ENCODE data around the gene CCSER1.
"Not testable (repeated sequence)": the region's sequence is repeated elsewhere in the genome, so short reads cannot be mapped to it uniquely, and the experiment has no call there.

The CCSER1 gene

GRCh38 chr4:90299373-90299772, 172.2 kb downstream of the CCSER1 start:
- no peak for DNase-seq (ENCODE audit: low spot score)

GRCh38 chr4:90306810-90307209, 179.6 kb downstream of the CCSER1 start:
- no peak for DNase-seq (ENCODE audit: low spot score)

GRCh38 chr4:90317140-90317539, 189.9 kb downstream of the CCSER1 start:
- not testable (repeated sequence) for DNase-seq (ENCODE audit: low spot score)

GRCh38 chr4:90317785-90318184, 190.6 kb downstream of the CCSER1 start:
- DNase-seq (ENCODE audit: low spot score) = peak; percentile 55

- DNase-seq (ENCODE audit: low spot score) = peak; percentile 22
These were observed 191.0 kb downstream of the CCSER1 start for GRCh38 chr4:90318193-90318592.

GRCh38 chr4:90328558-90328957, 201.4 kb downstream of the CCSER1 start:
- no peak for DNase-seq (ENCODE audit: low spot score)

- DNase-seq (ENCODE audit: low spot score) = no peak
These were observed 203.4 kb downstream of the CCSER1 start for GRCh38 chr4:90330546-90330945.

- no peak for DNase-seq (ENCODE audit: low spot score)
These were observed 218.5 kb downstream of the CCSER1 start for GRCh38 chr4:90345549-90346215.

- DNase-seq (ENCODE audit: low spot score) = no peak
These were observed 222.4 kb downstream of the CCSER1 start for GRCh38 chr4:90349636-90350035.

GRCh38 chr4:90357117-90357710, 230.0 kb downstream of the CCSER1 start:
- DNase-seq (ENCODE audit: low spot score) = peak; percentile 9

GRCh38 chr4:90375081-90375480, 247.9 kb downstream of the CCSER1 start:
- peak; percentile 4 for DNase-seq (ENCODE audit: low spot score)

- DNase-seq (ENCODE audit: low spot score) = no peak
These were observed 266.0 kb downstream of the CCSER1 start for GRCh38 chr4:90393215-90393614.

GRCh38 chr4:90403781-90404180, 276.6 kb downstream of the CCSER1 start:
- DNase-seq (ENCODE audit: low spot score) = no peak

GRCh38 chr4:90407897-90408296, 280.7 kb downstream of the CCSER1 start:
- DNase-seq (ENCODE audit: low spot score) = not testable (repeated sequence)

GRCh38 chr4:90412786-90413185, 285.6 kb downstream of the CCSER1 start:
- not testable (repeated sequence) for DNase-seq (ENCODE audit: low spot score)

- DNase-seq (ENCODE audit: low spot score) = no peak
These were observed 287.9 kb downstream of the CCSER1 start for GRCh38 chr4:90415116-90415515.

GRCh38 chr4:90419124-90419711, 292.0 kb downstream of the CCSER1 start:
- peak; percentile 6 for DNase-seq (ENCODE audit: low spot score)

GRCh38 chr4:90421161-90421560, 294.0 kb downstream of the CCSER1 start:
- DNase-seq (ENCODE audit: low spot score) = no peak

GRCh38 chr4:90425893-90426292, 298.7 kb downstream of the CCSER1 start:
- DNase-seq (ENCODE audit: low spot score) = no peak

GRCh38 chr4:90438522-90438921, 311.3 kb downstream of the CCSER1 start:
- no peak for DNase-seq (ENCODE audit: low spot score)

- no peak for DNase-seq (ENCODE audit: low spot score)
These were observed 314.6 kb downstream of the CCSER1 start for GRCh38 chr4:90441770-90442169.

GRCh38 chr4:90442619-90443018, 315.4 kb downstream of the CCSER1 start:
- DNase-seq (ENCODE audit: low spot score) = no peak

- no peak for DNase-seq (ENCODE audit: low spot score)
These were observed 316.0 kb downstream of the CCSER1 start for GRCh38 chr4:90443231-90443630.

GRCh38 chr4:90444904-90445303, 317.7 kb downstream of the CCSER1 start:
- no peak for DNase-seq (ENCODE audit: low spot score)
